Activated naive CD4-positive, alpha-beta T cell treated with anti-CD3 and anti-CD28 coated beads for 36 hours (primary cell): ENCODE measurements around the gene AKAP17A. TPM values are rescaled to one million over a fixed set of nuclear protein-coding genes. Genes with fewer than 3 reads are reported as not detected.
"Not testable (repeated sequence)": the region's sequence is repeated elsewhere in the genome, so short reads cannot be mapped to it uniquely, and the experiment has no call there.

Source experiments
- CTCF ChIA-PET: fragments of 350-600 bp; sonication (Branson Sonifier 250); formaldehyde crosslinking; loops from one replicate; lab custom pipeline; 2021; ENCODE audit warnings: antibody characterized with exemption; lab: Charles Lee
- DNase-seq: peaks from one replicate; pipeline ENCODE4 v3.0.0-alpha.2; 2020
- H3K27ac Mint-ChIP-seq: one replicate; pipeline ENCODE4 v1.8.0; 2021; ENCODE audit warnings: mild to moderate bottlenecking, mixed read lengths
- H3K27me3 Mint-ChIP-seq: one replicate; pipeline ENCODE4 v1.8.0; 2021; ENCODE audit warnings: low read depth, mixed read lengths
- H3K36me3 Mint-ChIP-seq: one replicate; pipeline ENCODE4 v1.8.0; 2021; ENCODE audit warnings: low read depth, mixed read lengths
- H3K4me1 Mint-ChIP-seq: one replicate; pipeline ENCODE4 v1.8.0; 2021; ENCODE audit warnings: low read depth, mixed read lengths
- H3K4me3 Mint-ChIP-seq: one replicate; pipeline ENCODE4 v1.8.0; 2021; ENCODE audit warnings: mild to moderate bottlenecking, moderate library complexity, mixed read lengths
- H3K9me3 Mint-ChIP-seq: one replicate; pipeline ENCODE4 v1.8.0; 2021; ENCODE audit warnings: mixed read lengths
- intact Hi-C: fragments of 100-400 bp; cut with micrococcal nuclease; formaldehyde crosslinking; loops from one replicate; pipeline ENCODE4 v1.15.1; 2023
- total RNA-seq, 2 experiments: library from RNA; stranded (reverse); gene quantifications; one replicate each; pipeline ENCODE4 v1.2.3, GENCODE V29; 2021

The AKAP17A gene
- total RNA-seq, 2 experiments from 2014 or later: 59.2 to 60.5 TPM

DNA sequence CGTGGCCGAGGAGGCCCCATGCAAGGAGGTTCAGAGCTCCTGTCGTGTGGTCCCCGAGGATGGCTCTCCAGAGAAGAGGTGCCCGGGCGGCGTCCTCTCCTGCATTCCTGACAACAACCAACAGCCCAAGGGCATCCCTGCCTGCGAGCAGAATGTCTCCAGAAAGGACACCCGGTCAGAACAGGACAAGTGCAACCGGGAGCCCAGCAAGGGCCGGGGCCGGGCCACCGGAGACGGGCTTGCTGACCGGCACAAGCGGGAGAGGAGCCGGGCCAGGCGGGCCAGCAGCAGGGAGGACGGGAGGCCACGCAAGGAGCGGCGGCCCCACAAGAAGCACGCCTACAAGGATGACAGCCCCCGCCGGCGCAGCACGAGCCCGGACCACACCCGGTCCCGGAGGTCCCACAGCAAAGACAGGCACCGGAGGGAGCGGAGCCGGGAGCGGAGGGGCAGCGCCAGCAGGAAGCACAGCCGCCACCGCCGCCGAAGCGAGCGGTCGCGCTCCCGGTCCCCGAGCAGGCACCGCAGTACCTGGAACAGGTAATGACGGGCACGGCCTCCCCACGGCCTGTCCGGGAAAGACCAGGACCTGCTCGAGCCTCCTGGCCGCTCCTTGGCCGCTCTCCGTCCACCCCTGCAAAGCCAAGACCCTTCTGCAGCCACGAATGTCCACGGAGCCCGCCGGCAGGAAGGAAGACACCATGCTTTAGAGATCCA is 9.8 kb downstream of the AKAP17A start:
- no peaks in the 10 kb centered on the region for H3K9me3 Mint-ChIP-seq
- H3K4me1 Mint-ChIP-seq: peaks cover 4% of the 10 kb centered on the region
- no peak for DNase-seq
- peaks cover 39% of the 10 kb centered on the region for H3K36me3 Mint-ChIP-seq
- intact Hi-C loops: no loop called here
- H3K27me3 Mint-ChIP-seq: no peaks in the 10 kb centered on the region
- no peak overlapping the region for H3K27ac Mint-ChIP-seq
- CTCF ChIA-PET: no interaction called here
- no peak overlapping the region for H3K4me3 Mint-ChIP-seq

- CTCF ChIA-PET: no interaction called here
- Mint-ChIP-seq H3K27me3 (no peaks in the 10 kb centered on the region), H3K9me3 (no peaks in the 10 kb centered on the region), H3K4me3 (no peak overlapping the region), H3K4me1 (peaks cover 4% of the 10 kb centered on the region), H3K27ac (no peak overlapping the region), H3K36me3 (peaks cover 39% of the 10 kb centered on the region)
- intact Hi-C loops: no loop called here
- no peak for DNase-seq
Observed at GRCh38 chrX:1601768-1602085, 10.3 kb downstream of the AKAP17A start.

- intact Hi-C loops: no loop called here
- H3K27ac Mint-ChIP-seq: no peak overlapping the region
- H3K4me3 Mint-ChIP-seq: no peak overlapping the region
- H3K36me3 Mint-ChIP-seq: peaks cover 38% of the 10 kb centered on the region
- CTCF ChIA-PET: no interaction called here
- no peak for DNase-seq
- H3K4me1 Mint-ChIP-seq: peaks cover 2% of the 10 kb centered on the region
- H3K27me3 Mint-ChIP-seq: no peaks in the 10 kb centered on the region
- no peaks in the 10 kb centered on the region for H3K9me3 Mint-ChIP-seq
Observed at GRCh38 chrX:1602299-1602698, 10.9 kb downstream of the AKAP17A start.

- no peak for DNase-seq
- intact Hi-C loops: no loop called here
- H3K9me3 Mint-ChIP-seq: no peaks in the 10 kb centered on the region
- peaks cover 2% of the 10 kb centered on the region for H3K4me1 Mint-ChIP-seq
- no peaks in the 10 kb centered on the region for H3K27me3 Mint-ChIP-seq
- H3K27ac Mint-ChIP-seq: no peak overlapping the region
- no peak overlapping the region for H3K4me3 Mint-ChIP-seq
- CTCF ChIA-PET: no interaction called here
- peaks cover 22% of the 10 kb centered on the region for H3K36me3 Mint-ChIP-seq
Observed at GRCh38 chrX:1606496-1606895, 15.1 kb downstream of the AKAP17A start.

GRCh38 chrX:1609311-1609710 is 17.9 kb downstream of the AKAP17A start:
- Mint-ChIP-seq H3K27me3 (no peaks in the 10 kb centered on the region), H3K4me1 (peaks cover 2% of the 10 kb centered on the region), H3K4me3 (no peak overlapping the region), H3K36me3 (peaks cover 3% of the 10 kb centered on the region), H3K27ac (no peak overlapping the region), H3K9me3 (no peaks in the 10 kb centered on the region)
- intact Hi-C loops: no loop called here
- CTCF ChIA-PET: no interaction called here
- DNase-seq: no peak

- Mint-ChIP-seq H3K4me3 (no peak overlapping the region), H3K4me1 (peaks cover 2% of the 10 kb centered on the region), H3K27ac (no peak overlapping the region), H3K27me3 (no peaks in the 10 kb centered on the region), H3K36me3 (peaks cover 2% of the 10 kb centered on the region), H3K9me3 (no peaks in the 10 kb centered on the region)
- intact Hi-C loops: no loop called here
- CTCF ChIA-PET: no interaction called here
- no peak for DNase-seq
Observed at GRCh38 chrX:1609762-1610161, 18.4 kb downstream of the AKAP17A start.

DNA sequence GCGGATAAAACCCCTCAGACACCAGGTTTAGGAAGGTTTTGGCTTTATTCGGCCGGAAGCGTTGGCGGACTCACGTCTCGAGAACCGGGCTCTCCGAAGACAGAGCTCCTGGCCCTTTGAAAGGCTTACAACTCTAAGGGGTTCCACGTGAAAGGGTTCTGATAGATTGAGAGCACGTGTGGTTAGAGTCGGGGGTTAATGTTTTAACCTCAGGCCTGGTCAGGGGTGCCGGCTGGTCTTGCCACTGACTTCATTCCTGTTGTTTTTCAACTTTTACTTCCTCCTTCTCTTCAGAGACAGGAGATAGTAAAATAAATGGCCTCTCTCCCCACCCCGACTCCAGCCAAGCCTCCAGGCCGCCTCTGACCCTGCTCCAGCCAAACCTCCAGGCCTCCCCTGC is 18.8 kb downstream of the AKAP17A start:
- Mint-ChIP-seq H3K27me3 (no peaks in the 10 kb centered on the region), H3K4me3 (no peak overlapping the region), H3K4me1 (no peaks in the 10 kb centered on the region), H3K9me3 (no peaks in the 10 kb centered on the region), H3K36me3 (no peaks in the 10 kb centered on the region), H3K27ac (no peak overlapping the region)
- intact Hi-C loops: no loop called here
- DNase-seq: no peak
- CTCF ChIA-PET: no interaction called here

DNA sequence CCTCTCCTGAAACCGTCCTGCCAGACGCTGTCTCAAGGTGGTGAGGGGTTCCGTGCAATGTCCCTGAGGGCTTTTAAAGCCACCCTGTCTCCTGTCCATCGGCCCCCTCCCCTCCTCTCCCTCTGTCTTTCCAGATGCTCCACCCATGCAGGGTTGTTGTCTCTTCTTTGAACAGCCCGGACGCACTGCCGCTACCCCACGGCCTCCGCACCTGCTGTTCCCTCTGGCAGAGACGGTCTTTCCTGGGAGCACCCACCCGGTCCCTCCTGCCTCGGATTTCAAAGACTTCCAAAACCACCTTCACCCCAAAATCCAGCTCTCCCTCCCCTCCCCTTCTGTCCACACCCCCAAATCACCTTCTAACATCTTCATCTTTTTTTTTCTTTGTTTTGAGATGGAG is 19.3 kb downstream of the AKAP17A start:
- no peaks in the 10 kb centered on the region for H3K27me3 Mint-ChIP-seq
- no peaks in the 10 kb centered on the region for H3K36me3 Mint-ChIP-seq
- CTCF ChIA-PET: no interaction called here
- H3K4me1 Mint-ChIP-seq: no peaks in the 10 kb centered on the region
- no peak overlapping the region for H3K27ac Mint-ChIP-seq
- intact Hi-C loops: no loop called here
- no peak for DNase-seq
- no peaks in the 10 kb centered on the region for H3K9me3 Mint-ChIP-seq
- H3K4me3 Mint-ChIP-seq: no peak overlapping the region

DNA sequence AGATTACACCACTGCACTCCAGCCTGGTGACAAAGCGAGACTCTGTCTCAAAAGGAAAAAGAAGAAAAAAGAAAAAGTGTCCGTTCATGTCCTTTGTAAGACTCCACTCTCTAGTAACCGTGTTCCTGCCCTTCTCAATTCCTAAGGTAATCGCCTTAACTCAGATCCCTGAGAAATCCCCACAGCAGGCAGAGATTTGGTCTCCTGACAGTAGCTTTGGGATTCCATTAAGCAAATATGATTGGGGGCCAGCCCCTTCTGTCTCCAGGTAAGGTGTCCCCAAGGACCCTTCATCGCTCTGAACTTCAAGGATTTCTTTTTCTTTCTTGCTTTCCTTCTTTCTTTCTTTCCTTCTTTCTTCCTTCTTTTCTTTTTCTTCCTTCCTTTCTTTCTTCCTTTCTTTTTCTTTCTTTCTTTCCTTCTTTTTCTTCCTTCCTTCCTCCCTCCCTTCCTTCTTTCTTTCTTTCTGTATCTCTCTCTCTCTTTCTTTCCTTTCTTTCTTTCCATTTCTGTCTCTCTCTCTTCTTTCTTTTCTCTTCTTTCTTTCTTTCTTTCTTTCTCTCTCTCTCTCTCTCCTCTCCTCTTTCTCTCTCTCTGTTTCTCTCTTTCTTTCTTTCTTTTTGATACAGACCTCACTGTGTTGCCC is 21.4 kb downstream of the AKAP17A start:
- no peaks in the 10 kb centered on the region for H3K4me1 Mint-ChIP-seq
- no peaks in the 10 kb centered on the region for H3K36me3 Mint-ChIP-seq
- H3K27me3 Mint-ChIP-seq: no peaks in the 10 kb centered on the region
- no peak overlapping the region for H3K27ac Mint-ChIP-seq
- CTCF ChIA-PET: no interaction called here
- intact Hi-C loops: no loop called here
- H3K4me3 Mint-ChIP-seq: no peak overlapping the region
- DNase-seq: no peak
- H3K9me3 Mint-ChIP-seq: no peaks in the 10 kb centered on the region

DNA sequence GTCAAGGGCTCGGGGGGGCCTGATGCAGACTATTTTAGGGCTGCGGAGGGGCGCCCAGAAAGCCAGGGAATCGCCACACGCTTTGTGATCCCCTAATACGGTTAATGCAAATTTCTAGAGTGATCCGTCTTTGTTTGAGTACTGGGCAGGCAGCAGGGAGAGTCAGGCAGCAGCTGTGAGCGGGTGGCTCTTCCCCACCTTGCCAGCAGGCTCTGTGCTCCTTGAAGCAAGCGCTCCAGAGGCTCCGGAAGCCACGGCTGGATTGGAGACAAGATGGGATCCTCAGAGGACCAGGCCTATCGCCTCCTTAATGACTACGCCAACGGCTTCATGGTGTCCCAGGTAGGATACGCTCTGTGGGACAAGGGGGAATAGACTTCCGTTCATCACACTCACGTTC is 23.5 kb downstream of the AKAP17A start, which contains the start of gene ASMT:
Gene ASMT (plus strand): TSS at position 133 of the 400 bp plus-strand sequence. CDS start 141 bp downstream, at position 274.
- Mint-ChIP-seq H3K9me3 (no peaks in the 10 kb centered on the region), H3K4me1 (no peaks in the 10 kb centered on the region), H3K27ac (no peak within 1 kb of the TSS), H3K36me3 (no peaks in the 10 kb centered on the region), H3K27me3 (no peaks in the 10 kb centered on the region), H3K4me3 (no peak within 1 kb of the TSS)
- CTCF ChIA-PET: no interaction called here
- no peak for DNase-seq
- intact Hi-C loops: no loop called here

GRCh38 chrX:1618689-1619088 is 27.3 kb downstream of the AKAP17A start:
- Mint-ChIP-seq H3K27ac (no peak overlapping the region), H3K27me3 (no peaks in the 10 kb centered on the region), H3K36me3 (no peaks in the 10 kb centered on the region), H3K4me1 (peaks cover 12% of the 10 kb centered on the region), H3K4me3 (no peak overlapping the region), H3K9me3 (no peaks in the 10 kb centered on the region)
- no peak for DNase-seq
- intact Hi-C loops: no loop called here
- CTCF ChIA-PET: no interaction called here

GRCh38 chrX:1623691-1624090 is 32.3 kb downstream of the AKAP17A start:
- Mint-ChIP-seq H3K9me3 (no peaks in the 10 kb centered on the region), H3K27me3 (no peaks in the 10 kb centered on the region), H3K4me1 (peaks cover 19% of the 10 kb centered on the region), H3K36me3 (no peaks in the 10 kb centered on the region), H3K4me3 (no peak overlapping the region), H3K27ac (peak overlapping the region; percentile 53)
- CTCF ChIA-PET: no interaction called here
- intact Hi-C loops: no loop called here
- no peak for DNase-seq

- CTCF ChIA-PET, intact Hi-C loops, H3K36me3 Mint-ChIP-seq, H3K9me3 Mint-ChIP-seq, H3K4me3 Mint-ChIP-seq, H3K27me3 Mint-ChIP-seq: not testable (repeated sequence)
- peak; percentile 64 for DNase-seq
- Mint-ChIP-seq H3K27ac (peak overlapping the region; percentile 53), H3K4me1 (peaks cover 19% of the 10 kb centered on the region)
Observed at GRCh38 chrX:1624158-1624860, 32.9 kb downstream of the AKAP17A start.
